Mammary epithelial cell (primary cell): ENCODE measurements around the gene TMEM82.

ENCODE experiments used
- EZH2 ChIP-seq: IDR thresholded peaks from 2 replicates; pipeline ENCODE4 v1.6.1; 2012; ENCODE audit warnings: low read length, inconsistent platforms, borderline replicate concordance
- TF ChIP-seq, protein P1 (sequence below), 2 donors: IDR thresholded peaks in 1 of 2; conservative IDR thresholded peaks in 1 of 2; 2 replicates each; pipeline ENCODE4 v1.5.1; 2011 to 2012; ENCODE audit warnings: inconsistent platforms in 2 of 2, low read length in 2 of 2, mild to moderate bottlenecking in 2 of 2, control low read depth in 1 of 2, low read depth in 1 of 2; ENCODE audit not compliant: insufficient read depth in 1 of 2; ENCODE audit errors: extremely low read depth in 1 of 2

DNA sequence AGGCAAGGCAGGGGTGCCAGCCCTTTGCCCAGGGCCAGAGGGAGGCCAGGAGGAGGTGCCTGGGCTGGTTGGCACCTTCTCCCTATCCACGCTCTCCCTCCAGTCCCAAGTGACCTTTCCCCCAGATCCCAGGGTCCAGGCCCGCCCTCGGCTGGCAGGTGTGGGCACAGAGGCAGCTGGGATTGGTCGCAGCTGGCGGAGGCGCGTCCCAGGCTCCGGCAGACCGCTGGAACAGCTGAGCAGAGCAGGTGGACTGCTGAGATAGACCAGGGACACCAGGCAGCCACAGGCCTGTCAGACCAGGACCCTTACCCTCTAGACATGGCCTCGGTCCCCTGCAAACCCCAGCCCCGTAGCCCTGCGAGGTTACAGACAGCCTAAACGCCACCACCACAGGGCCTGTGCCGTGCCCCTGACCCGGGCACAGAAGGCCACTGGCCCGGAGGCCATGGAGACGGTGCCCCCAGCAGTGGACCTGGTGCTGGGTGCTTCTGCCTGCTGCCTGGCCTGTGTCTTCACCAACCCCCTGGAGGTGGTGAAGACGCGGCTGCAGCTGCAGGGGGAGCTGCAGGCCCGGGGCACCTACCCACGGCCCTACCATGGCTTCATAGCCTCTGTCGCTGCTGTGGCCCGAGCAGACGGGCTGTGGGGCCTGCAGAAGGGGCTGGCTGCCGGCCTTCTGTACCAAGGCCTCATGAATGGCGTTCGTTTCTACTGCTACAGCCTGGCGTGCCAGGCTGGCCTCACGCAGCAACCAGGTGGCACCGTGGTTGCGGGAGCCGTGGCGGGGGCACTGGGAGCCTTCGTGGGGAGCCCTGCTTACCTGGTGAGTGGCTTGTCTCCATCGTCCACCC is 6.0 kb upstream of the TMEM82 start, which contains the start of gene SLC25A34:
- TF ChIP-seq, protein P1, sequence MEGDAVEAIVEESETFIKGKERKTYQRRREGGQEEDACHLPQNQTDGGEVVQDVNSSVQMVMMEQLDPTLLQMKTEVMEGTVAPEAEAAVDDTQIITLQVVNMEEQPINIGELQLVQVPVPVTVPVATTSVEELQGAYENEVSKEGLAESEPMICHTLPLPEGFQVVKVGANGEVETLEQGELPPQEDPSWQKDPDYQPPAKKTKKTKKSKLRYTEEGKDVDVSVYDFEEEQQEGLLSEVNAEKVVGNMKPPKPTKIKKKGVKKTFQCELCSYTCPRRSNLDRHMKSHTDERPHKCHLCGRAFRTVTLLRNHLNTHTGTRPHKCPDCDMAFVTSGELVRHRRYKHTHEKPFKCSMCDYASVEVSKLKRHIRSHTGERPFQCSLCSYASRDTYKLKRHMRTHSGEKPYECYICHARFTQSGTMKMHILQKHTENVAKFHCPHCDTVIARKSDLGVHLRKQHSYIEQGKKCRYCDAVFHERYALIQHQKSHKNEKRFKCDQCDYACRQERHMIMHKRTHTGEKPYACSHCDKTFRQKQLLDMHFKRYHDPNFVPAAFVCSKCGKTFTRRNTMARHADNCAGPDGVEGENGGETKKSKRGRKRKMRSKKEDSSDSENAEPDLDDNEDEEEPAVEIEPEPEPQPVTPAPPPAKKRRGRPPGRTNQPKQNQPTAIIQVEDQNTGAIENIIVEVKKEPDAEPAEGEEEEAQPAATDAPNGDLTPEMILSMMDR (conservative IDR thresholded peaks at IDR 0.05 in 1 of 2, IDR thresholded peaks at IDR 0.05 in 1 of 2; ENCODE audit: extremely low read depth in 1 of 2, insufficient read depth in 1 of 2, low read depth in 1 of 2, low read length in 2 of 2) = no peak
- no peak for TF ChIP-seq EZH2
